Common myeloid progenitor, CD34-positive (primary cell): ENCODE measurements around the gene PMP22.

ENCODE experiments used
- CTCF ChIA-PET: fragments of 350-600 bp; sonication (Branson Sonifier 250); formaldehyde crosslinking; loops from one replicate; lab custom pipeline; 2021; ENCODE audit warnings: antibody characterized with exemption; lab: Charles Lee
- POLR2A ChIA-PET: fragments of 350-600 bp; sonication (Branson Sonifier 250); formaldehyde crosslinking; loops from one replicate; lab custom pipeline; 2021; ENCODE audit warnings: antibody characterized with exemption; lab: Charles Lee
- DNase-seq, 3 donors: peaks; one replicate each; pipeline versions ENCODE4 v3.0.0 to v3.0.0-alpha.2; 2013
- H3K27ac ChIP-seq, 2 experiments: 1 replicate in 1 of 2; 2 replicates in 1 of 2; pipeline ENCODE4 v1.7.0; 2013; ENCODE audit warnings: inconsistent platforms in 2 of 2, low read length in 2 of 2, mild to moderate bottlenecking in 2 of 2, low read depth in 1 of 2, moderate library complexity in 1 of 2; ENCODE audit not compliant: severe bottlenecking in 2 of 2, insufficient read depth in 1 of 2, poor library complexity in 1 of 2
- H3K27me3 ChIP-seq, 5 experiments: replicated peaks in 2 of 5; 1 replicate in 3 of 5; 2 replicates in 2 of 5; pipeline versions ENCODE4 v1.6.1 to v1.7.0; 2013; ENCODE audit warnings: low read length in 4 of 5, mild to moderate bottlenecking in 2 of 5, moderate library complexity in 2 of 5, inconsistent platforms in 1 of 5; ENCODE audit not compliant: insufficient read depth in 5 of 5, control insufficient read depth in 4 of 5
- H3K36me3 ChIP-seq, 4 experiments: 1 replicate in 2 of 4; 2 replicates in 2 of 4; pipeline versions ENCODE4 v1.6.1 to v1.7.0; 2013; ENCODE audit warnings: low read length in 3 of 4, control low read depth in 1 of 4, mild to moderate bottlenecking in 1 of 4; ENCODE audit not compliant: control insufficient read depth in 4 of 4, insufficient read depth in 4 of 4
- H3K4me1 ChIP-seq, 4 experiments: 1 replicate in 3 of 4; 2 replicates in 1 of 4; pipeline versions ENCODE4 v1.6.1 to v1.7.1; 2013; ENCODE audit warnings: low read length in 3 of 4, mild to moderate bottlenecking in 3 of 4, control low read depth in 1 of 4, inconsistent platforms in 1 of 4, moderate library complexity in 1 of 4; ENCODE audit not compliant: control insufficient read depth in 4 of 4, insufficient read depth in 4 of 4; ENCODE audit errors: control extremely low read depth in 1 of 4
- H3K4me3 ChIP-seq, 7 experiments: 1 replicate in 4 of 7; 2 replicates in 3 of 7; pipeline versions ENCODE4 v1.5.1 to v1.7.0; 2013; ENCODE audit warnings: mild to moderate bottlenecking in 7 of 7, low read length in 6 of 7, moderate library complexity in 6 of 7, inconsistent platforms in 2 of 7, low read depth in 2 of 7, control low read depth in 1 of 7; ENCODE audit not compliant: insufficient read depth in 4 of 7, control insufficient read depth in 1 of 7; ENCODE audit errors: extremely low read depth in 1 of 7
- H3K9me3 ChIP-seq, 5 experiments: 1 replicate in 4 of 5; 2 replicates in 1 of 5; pipeline versions ENCODE4 v1.6.1 to v1.7.1; 2013; ENCODE audit warnings: low read length in 4 of 5, mild to moderate bottlenecking in 2 of 5, inconsistent platforms in 1 of 5, low read depth in 1 of 5, moderate library complexity in 1 of 5; ENCODE audit not compliant: control insufficient read depth in 4 of 5, insufficient read depth in 2 of 5; ENCODE audit errors: control extremely low read depth in 1 of 5
- WGBS: methylation state at CpG from one replicate; pipeline ENCODE4 v1.1.5; 2013; ENCODE audit not compliant: insufficient coverage; 5-methylcytosine and 5-hydroxymethylcytosine counted together

The PMP22 gene

GRCh38 chr17:15269087-15269779, 4.1 kb upstream of the PMP22 start:
- DNase-seq = no peak
- no peaks in the 10 kb centered on the region for H3K4me1 ChIP-seq
- no peaks in the 10 kb centered on the region for H3K9me3 ChIP-seq
- H3K27ac ChIP-seq = no peak overlapping the region
- 76% methylated on average over 7 of the region's 7 CpGs for WGBS
- H3K27me3 ChIP-seq = peaks cover 3 to 41% (median 14%) of the 10 kb centered on the region in 5 experiments
- no peaks in the 10 kb centered on the region for H3K36me3 ChIP-seq
- POLR2A ChIA-PET = no interaction called here
- CTCF ChIA-PET = no interaction called here
- no peak overlapping the region for H3K4me3 ChIP-seq

GRCh38 chr17:15268461-15268860, 3.3 kb upstream of the PMP22 start:
- 83% methylated on average over 1 of the region's 1 CpG for WGBS
- no peaks in the 10 kb centered on the region for H3K4me1 ChIP-seq
- H3K36me3 ChIP-seq = no peaks in the 10 kb centered on the region
- H3K4me3 ChIP-seq = no peak overlapping the region
- H3K9me3 ChIP-seq = no peaks in the 10 kb centered on the region
- peaks cover 7 to 48% (median 19%) of the 10 kb centered on the region in 5 experiments for H3K27me3 ChIP-seq
- no peak for DNase-seq
- CTCF ChIA-PET = interaction anchor here (0.7 kb wide), 1 partner anchor 235 kb away, joined by 3 read pairs; no protein-coding TSS in a partner anchor
- POLR2A ChIA-PET = no interaction called here
- H3K27ac ChIP-seq = no peak overlapping the region

- peaks cover 7 to 53% (median 23%) of the 10 kb centered on the region in 5 experiments for H3K27me3 ChIP-seq
- no peaks in the 10 kb centered on the region for H3K36me3 ChIP-seq
- WGBS = no CpG with 5 or more reads among the region's 3 CpGs
- H3K27ac ChIP-seq = no peak overlapping the region
- ChIA-PET POLR2A (no interaction called here), CTCF (interaction anchor here (0.7 kb wide), 1 partner anchor 235 kb away, joined by 3 read pairs; no protein-coding TSS in a partner anchor)
- no peaks in the 10 kb centered on the region for H3K9me3 ChIP-seq
- H3K4me1 ChIP-seq = peaks cover 0 to 5% (median 3%) of the 10 kb centered on the region in 4 experiments
- H3K4me3 ChIP-seq = no peak overlapping the region
- DNase-seq = no peak
These were observed 2.9 kb upstream of the PMP22 start for GRCh38 chr17:15267996-15268395.

- ChIA-PET CTCF (interaction anchor here (1.2 to 1.7 kb wide), 3 partner anchors 18 to 237 kb away, joined by 3 to 5 read pairs (median 4); no protein-coding TSS in a partner anchor), POLR2A (interaction anchor here (0.5 kb wide), 1 partner anchor 152 kb away, joined by 3 read pairs; no protein-coding TSS in a partner anchor)
- H3K4me1 ChIP-seq = peaks cover 0 to 17% (median 11%) of the 10 kb centered on the region in 4 experiments
- peaks cover 7 to 68% (median 35%) of the 10 kb centered on the region in 5 experiments for H3K27me3 ChIP-seq
- no peak overlapping the region for H3K4me3 ChIP-seq
- H3K9me3 ChIP-seq = no peaks in the 10 kb centered on the region
- 91% methylated on average over 12 of the region's 13 CpGs for WGBS
- H3K36me3 ChIP-seq = no peaks in the 10 kb centered on the region
- no peak for DNase-seq
- no peak overlapping the region for H3K27ac ChIP-seq
These were observed 1.4 kb upstream of the PMP22 start for GRCh38 chr17:15266325-15267125.

GRCh38 chr17:15264542-15264941, 584 bp downstream of the PMP22 start:
- H3K4me3 ChIP-seq = no peak overlapping the region
- H3K27me3 ChIP-seq = peaks cover 7 to 78% (median 39%) of the 10 kb centered on the region in 5 experiments
- H3K9me3 ChIP-seq = no peaks in the 10 kb centered on the region
- no peaks in the 10 kb centered on the region for H3K36me3 ChIP-seq
- peaks cover 3 to 32% (median 26%) of the 10 kb centered on the region in 4 experiments for H3K4me1 ChIP-seq
- ChIA-PET CTCF (interaction anchor here (1.3 kb wide), 1 partner anchor 239 kb away, joined by 6 read pairs; no protein-coding TSS in a partner anchor), POLR2A (no interaction called here)
- WGBS = 100% methylated on average over 2 of the region's 2 CpGs
- H3K27ac ChIP-seq = no peak overlapping the region
- no peak for DNase-seq

- peaks cover 7 to 83% (median 39%) of the 10 kb centered on the region in 5 experiments for H3K27me3 ChIP-seq
- ChIA-PET POLR2A (no interaction called here), CTCF (interaction anchor here (1.2 to 1.3 kb wide), 3 partner anchors 8 to 262 kb away, joined by 3 to 6 read pairs (median 3); no protein-coding TSS in a partner anchor)
These were observed 1.4 kb downstream of the PMP22 start for GRCh38 chr17:15263680-15264079.

More at GRCh38 chr17:15263680-15264079, 1.4 kb downstream of the PMP22 start:
- H3K4me3 ChIP-seq = no peak overlapping the region
- no peaks in the 10 kb centered on the region for H3K36me3 ChIP-seq
- 50% methylated on average over 2 of the region's 3 CpGs for WGBS
- no peaks in the 10 kb centered on the region for H3K9me3 ChIP-seq
- no peak for DNase-seq
- peaks cover 3 to 32% (median 26%) of the 10 kb centered on the region in 4 experiments for H3K4me1 ChIP-seq
- no peak overlapping the region for H3K27ac ChIP-seq
